HG03025 (cell line): Measurements from ENCODE around the gene MRPL24.
"Not testable (repeated sequence)": the region's sequence is repeated elsewhere in the genome, so short reads cannot be mapped to it uniquely, and the experiment has no call there.

Experiments used
- ATAC-seq: cut with Tn5 transposase; IDR thresholded peaks from one replicate; pipeline ENCODE4 v1.9.1; 2021; ENCODE audit warnings: mild to moderate bottlenecking, moderate library complexity; ENCODE audit not compliant: unreplicated experiment, low FRiP score

The MRPL24 gene

DNA sequence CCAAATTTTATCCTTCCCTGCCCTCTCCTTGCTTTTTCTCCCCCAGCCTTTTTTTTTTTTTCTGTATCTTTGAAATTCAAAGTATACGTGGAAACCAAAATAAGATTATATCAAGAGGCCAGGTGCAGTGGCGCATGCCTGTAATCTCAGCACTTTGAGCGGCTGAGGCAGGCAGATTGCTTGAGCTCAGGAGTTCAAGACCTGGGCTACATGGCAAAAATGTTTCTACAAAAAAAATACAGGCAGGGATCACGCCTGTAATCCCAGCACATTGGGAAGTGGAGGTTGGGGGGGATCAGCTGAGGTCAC, 19.9 kb upstream of the MRPL24 start:
- ATAC-seq = no peak

DNA sequence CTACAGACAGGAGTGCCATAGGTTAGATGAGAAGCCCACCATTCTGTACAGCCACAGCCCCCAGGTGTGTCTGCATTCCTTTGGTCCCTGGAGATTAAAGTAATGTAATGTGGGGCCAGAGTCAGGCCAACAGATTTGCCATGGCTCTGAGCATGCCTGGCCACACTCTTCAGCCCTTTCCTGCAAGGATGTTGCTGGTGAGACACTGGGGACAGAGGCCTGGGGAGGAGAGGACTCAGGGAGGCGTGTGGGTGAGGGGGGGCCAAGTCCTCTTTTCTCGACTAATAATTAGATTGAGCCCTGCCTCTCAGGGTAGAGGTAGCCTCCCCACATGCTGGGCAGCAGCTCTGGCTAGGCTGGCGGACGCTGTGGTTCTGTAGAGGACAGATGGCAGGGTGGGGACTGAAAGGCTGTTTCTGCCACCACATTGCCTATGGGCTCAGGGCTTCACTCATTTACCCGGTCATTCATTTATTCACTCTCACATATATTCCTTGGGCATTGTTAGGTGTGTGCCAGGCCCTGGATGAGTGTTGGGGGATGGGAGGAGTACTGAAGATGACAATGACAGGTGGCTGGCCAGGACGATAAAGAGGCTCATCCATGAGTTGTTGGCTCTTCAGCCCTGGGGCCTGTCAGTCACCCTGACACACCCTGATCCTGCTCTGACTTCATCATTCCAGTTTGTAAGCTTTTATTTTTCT, 19.4 kb upstream of the MRPL24 start:
- ATAC-seq = no peak

DNA sequence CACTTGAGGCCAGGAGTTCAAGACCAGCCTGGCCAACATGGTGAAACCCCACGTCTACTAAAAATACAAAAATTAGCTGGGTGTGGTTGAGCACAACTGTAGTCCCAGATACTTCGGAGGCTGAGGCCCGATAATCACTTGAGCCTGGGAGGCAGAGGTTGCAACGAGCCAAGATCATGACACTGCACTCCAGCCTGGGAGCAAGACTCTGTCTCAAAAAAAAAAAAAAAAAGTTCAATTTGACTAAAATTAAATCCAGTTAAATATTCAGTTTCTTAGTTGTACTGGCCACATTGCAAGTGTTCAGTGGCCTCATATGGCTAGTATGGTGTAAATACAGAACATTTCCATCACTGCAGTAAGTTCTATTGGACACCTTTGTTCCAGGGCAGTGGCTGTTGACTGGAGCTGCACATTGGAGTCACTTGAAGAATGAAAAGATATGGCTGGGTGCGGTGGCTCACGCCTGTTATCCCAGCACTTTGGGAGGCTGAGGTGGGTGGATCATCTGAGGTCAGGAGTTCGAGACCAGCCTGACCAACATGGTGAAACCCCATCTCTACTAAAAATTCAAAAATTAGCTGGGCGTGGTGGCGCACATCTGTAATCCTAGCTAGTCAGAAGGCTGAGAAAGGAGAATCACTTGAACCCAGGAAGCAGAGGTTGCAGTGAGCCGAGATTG, 16.8 kb upstream of the MRPL24 start:
- ATAC-seq = not testable (repeated sequence)

DNA sequence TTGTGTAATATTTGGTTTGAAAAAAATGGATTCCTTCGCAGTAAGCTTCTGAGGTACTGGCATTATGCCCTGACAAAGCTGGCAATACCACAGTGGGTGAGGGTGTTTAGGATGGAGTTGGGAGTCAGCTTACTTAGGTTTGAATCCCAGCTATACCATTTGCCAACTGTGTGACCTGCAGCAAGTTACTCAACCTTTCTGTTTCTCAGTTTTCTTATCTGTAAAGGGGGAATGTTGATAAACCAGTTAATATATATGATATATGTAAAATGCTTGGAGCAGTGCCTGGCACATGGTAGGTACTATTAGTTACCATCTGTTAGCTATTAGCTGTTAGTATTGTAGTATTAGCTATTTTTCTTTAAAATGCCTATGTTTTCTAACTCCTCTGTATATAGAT, 15.5 kb upstream of the MRPL24 start:
- ATAC-seq = no peak

DNA sequence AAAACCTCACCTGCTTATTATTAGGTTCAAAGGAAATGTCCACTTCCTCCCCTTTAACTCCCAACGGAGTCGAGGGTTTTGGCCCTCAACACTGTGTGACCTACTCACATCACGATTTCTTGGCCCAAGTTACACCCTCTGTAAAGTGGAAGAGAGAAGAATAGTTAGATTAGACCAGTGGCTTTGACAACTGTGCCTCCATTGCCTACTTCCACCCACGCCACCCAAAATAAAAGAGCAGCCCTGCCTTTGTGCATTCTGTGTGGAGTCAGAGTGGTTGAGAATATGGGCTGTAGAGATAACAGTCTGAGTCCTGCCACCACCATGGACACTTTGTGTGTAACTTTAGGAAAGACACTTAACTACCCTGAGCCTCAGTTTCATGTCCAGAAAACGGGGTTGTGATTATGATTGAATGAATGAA, 14.7 kb upstream of the MRPL24 start:
- ATAC-seq = no peak

DNA sequence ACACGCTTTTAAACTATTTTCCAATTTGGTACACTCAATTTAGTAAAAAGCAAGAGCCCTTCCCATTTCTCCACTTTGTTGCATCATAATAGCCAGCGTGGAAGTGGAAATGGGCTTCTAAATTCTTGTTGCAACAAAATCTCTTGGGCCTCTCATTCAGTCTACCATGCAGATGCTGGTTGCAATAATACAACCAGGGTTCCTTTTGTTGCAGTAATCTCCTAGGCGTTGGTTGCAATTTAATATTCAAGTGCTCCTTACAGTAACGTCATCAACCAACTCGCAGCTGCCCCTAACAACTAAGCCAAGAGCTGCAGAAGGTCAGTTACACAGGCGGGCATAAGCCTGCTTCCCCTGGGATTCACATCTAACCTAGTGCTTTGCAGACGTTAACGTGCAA, 13.3 kb upstream of the MRPL24 start:
- no peak for ATAC-seq

DNA sequence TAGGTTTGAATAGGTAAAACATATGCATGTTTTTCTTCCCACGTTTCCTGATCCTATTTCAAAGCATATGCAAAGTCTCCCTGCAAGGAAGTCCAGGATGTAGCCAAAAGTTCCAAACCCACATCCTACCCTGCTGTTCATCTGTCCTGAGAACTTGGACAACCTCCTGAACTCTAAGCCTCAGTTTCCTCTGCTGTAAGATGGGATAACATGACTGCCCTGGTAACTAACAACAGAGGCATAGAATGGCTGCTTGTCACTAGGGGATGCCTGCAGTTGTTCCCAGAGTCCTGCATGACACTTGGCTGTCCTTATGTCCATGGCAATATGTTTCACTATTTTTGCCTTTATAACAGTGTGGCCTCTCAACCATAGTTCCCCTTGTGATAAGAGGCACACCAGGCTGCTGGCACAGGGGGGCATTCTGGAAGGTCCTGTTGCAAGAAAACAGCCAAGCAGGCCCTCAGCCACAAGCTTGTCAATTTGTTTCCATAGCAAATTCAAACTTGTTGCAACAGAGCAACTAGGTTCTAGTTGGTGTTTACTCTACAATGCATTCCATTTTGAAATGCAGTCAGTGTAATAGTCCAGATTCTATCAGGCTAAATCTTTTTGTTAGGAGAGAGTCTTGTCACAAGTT, 12.1 kb upstream of the MRPL24 start:
- no peak for ATAC-seq

DNA sequence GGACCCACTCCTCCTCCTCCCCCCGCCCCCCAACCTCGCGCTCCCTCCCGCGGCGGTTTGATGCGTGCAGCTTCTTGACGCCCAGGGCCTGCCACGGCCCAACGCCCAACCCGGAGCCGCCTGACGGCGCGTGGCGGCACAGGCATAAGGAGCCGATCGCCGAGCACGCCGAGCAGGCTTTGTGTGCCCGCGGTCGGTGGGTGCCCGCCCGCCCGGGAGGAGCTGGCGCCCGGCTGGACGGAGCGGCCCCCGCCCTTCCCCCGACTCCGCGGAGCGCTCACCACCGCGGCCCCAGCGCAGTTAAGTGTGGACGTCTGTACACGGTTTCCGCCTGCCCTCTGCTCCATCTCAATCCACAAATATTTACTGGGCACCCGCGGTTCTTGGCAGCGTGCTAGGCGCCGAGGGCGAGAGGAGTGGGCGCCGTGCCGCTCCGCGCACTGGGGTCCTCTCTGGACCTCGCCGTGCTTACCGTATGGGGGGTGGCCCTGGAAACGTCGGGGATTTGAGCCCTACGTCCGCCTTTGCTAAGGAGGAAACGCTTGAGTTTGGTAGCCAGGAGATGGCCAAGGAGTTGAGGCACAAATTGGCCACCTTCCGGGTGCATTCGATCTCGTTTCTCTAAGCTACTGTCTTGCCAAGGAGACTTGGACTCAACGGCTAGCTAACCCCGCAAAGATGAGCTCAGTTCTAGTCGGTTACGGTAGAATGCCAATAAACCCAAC, 11.0 kb upstream of the MRPL24 start:
- peak; percentile 47 for ATAC-seq

DNA sequence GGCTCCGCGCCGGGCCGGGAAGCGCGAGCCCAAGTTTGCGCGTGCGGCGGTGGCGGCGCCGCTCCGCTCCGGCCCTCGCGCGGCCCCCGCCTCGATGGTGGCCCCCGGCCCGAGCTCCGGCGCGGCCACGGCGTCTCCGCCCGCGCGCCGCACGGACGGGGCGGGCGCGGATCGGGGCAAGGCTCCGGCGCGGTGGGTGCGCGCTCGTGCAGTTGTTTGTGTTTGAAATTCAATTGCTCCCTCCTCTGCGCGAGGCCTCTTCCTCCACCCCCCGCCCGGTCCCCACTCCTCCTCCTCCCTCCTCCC, 10.5 kb upstream of the MRPL24 start, which contains the start of gene HDGF:
TSS of gene HDGF (minus strand) at position 225 of the 306 bp plus-strand sequence. CDS start 246 bp downstream, outside the sequence.
- ATAC-seq = peak; percentile 7

DNA sequence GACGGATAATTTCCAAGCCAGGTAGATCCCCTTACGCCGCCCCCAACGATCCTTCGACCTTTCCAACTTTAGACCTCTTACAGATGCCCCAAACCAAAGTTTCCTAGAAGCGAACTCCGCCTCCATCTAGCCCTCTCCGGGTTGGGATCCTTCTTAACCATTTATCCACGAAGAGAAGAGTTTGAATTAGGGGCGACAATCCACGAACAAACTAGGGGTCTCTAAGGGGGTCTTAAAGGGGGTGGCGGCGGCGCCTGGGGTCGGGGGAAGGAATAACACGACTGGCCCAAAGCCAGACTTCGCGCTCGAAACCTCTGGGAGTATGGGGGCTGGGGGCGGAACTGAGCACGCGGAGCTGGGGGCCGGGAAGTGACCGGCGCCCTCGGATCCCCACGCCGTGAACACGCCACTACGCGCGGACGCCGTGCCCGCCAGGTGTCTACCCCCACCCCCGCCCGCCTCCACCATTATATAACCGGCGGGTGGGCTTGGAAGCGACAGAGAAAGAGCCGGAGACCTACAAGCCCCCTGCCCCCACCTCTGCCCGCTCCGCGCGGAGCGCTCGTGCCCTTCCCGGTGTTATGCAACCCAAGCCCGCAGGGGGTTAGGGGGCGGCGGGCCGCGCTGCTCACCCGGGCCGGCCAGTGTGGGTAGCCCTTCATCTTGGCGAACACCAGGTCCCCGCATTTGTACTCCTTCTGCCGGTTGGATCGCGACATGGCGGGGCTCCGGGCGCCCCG, 10.0 kb upstream of the MRPL24 start:
- ATAC-seq = peak; percentile 14

DNA sequence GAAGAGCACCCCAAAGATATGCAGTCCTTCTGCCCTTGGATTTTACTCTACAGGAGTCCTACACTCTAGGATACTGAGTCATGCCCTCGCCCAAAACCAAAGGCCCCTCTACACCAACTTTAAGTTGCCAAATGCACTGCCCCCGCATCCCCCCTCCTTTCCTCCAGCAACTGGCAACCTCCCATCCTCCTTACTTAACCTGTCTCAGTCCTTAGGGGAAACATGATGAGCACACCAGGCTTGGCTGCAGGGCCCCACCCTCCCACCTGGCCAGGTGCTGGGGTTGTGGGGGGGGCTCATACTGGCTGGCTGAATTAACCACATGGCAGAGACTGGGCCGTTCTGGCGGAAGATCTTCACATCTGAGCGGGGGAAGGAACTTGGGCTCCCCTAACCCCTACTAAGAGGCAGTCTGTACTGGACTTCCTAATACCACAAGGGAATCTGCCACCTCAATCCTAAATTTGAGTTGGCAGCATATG, 9.3 kb upstream of the MRPL24 start:
- ATAC-seq = no peak

DNA sequence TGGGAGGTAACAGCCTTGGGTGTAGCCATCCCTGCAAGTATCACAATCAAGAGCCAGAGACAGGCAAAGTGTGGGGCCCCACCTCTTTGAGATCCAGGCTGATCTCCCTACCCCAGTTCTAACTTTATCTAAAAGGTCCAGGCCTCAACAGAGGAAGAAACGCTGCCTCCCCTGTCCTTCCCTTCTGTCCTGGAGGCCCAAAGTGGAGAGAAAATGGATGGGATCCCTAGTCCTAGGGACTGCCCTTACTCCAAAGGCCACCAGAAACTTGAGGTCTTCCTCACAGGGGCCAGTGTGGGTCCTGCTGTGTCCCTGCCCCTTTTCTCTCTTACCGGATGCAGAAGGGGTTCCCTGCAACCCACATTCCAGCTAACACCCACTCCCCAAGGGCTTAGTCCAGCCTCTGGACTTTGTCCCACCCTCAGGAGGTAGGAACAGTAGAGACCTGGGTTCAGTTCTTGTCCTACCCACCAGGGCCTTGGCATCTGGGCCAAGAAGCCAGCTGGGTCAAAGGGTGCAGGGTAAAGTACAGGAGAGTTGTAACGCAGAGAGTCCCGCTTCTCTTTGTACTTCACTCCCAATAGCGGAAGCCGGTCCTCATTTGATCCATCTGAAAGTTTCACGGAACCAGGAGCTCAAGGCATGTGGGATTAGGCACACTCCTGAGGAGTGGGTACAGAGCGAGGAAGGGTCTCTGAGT, 8.7 kb upstream of the MRPL24 start:
- ATAC-seq = no peak

DNA sequence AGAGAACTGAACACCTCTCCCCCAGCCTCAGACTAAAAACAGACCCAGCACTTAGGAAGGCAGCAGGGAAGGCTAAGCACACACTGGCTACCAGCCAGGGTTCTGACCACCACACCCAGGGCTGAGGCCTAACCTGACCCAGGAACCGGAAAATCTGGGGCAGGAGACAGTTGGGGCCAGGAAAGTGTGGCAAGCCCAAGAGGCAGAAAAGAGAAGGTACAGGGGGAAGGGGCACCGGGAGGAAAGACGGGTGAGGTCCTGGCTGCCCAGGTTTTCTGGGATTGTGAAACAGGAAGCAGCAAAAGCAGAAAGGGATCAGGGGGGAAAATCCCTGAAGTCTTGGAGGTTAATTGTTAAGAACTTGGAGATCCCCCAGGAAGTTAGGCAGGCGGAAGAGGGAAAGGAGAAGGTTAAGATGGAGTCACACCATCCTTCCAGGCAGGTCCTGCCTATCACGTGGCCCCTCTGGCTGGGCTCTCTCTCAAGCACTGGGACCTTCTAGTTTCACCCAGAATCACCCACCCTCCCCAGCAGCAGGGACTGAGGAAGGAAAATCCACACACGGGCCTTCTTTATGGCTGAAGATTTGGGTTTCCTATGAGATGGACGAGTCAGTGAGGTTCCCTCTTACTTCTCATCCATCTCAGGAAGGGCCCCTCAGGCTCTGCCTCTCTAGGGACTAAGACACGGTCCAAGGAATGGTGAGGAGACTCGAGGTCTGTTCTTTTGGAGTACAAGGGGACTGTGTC, 8.0 kb upstream of the MRPL24 start:
- no peak for ATAC-seq

DNA sequence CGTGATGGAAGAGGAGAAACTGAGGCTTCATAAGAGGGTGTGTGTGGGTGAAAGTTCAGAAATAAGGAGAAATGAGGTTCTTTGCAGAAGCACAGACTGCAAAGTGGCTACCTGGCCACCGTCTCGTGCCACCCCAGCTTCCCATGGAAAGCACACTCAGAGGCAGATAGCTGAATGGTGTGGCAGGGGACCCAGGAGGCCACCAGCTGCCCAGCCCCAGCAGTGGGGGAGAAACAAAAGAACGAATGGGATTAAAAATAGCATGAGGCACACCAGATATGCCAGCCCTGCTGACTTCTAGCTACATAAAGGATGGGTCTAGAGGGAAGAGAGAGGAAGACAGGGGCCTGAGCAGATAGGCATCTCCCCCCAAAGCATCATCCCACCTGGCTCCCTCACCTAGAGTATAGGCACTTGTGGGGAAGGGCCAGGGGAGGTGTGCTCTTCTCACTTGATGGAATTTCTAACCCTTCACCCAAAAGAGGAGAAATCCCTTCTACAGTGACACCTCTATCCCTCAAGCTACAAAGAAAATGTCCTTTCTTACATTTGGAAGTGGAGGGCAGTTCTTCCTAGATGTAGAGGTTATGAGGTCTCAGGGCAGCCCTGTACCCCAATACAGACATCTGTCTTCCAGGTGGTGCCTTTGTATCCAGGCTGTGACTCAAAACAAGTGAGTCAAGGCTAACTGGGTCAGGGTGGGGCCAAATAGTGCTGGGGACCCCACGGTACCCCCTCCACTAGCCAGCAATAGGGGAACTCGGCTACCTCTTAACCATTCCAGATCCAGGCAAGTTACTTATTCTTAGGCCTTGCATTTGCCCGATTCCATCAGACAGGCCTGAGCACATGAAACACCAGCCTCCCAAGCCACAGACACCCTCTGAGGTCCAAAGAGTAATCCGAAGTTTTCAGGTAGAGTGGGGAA, 7.1 kb upstream of the MRPL24 start:
- ATAC-seq = no peak

DNA sequence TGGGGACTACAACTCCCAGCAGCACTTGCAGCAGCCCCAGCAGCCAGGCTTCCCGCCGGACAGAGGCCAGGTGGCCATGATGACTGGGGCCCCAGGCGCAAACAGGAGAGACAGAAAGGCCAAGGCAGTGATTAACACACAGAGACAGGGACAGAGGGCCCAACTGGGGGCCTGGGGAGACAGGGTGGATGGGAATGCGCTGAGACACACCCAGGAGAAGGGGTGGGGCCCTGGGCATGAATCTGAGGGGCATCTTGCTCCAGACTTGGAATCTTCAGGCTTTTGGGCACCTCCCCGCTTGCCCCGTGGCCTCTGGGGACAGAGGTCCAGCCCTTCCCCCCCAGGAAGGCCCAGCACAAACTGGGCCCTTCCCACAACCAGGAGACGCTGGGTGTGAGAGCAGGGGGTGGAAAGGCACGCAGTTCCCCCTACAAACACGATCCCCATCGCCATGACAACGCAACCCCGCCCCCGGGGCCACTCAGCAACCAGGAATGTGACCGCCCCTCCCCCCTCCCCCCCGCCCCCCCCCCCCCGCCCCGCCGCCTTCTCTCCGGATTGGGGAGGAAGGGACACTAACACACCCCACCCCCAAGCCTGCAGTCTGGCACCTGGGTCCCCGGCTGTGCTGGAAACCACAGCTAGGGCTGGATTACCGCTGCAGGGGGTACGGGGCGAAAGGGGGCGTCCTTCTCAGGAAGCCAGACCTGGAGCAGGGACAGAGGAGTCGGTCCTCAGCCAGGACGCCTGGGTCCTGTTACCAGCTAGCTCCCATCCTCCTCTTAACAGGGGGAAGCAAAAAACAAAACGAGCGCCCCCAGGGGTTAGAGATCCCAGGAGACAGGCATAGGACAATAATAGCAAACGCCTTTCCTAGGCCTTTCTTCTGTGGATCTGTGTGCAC, 6.1 kb upstream of the MRPL24 start:
- ATAC-seq = no peak

DNA sequence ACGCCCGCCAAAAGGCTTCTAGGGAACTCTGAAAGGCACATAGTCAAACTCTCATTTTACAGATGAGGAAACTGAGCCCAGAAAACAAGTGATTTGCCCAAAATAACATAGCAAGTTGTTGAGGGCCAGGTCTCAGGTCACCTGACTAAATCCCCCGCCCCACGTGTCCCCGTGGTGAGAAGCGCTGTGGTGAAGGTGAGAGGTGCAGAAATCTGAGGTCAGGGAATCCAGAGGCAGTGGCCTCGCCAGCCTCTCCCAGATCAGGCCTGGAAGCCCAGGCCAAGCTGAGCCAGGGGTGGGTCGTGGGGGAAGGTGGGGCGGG, 5.5 kb upstream of the MRPL24 start:
- ATAC-seq = no peak

DNA sequence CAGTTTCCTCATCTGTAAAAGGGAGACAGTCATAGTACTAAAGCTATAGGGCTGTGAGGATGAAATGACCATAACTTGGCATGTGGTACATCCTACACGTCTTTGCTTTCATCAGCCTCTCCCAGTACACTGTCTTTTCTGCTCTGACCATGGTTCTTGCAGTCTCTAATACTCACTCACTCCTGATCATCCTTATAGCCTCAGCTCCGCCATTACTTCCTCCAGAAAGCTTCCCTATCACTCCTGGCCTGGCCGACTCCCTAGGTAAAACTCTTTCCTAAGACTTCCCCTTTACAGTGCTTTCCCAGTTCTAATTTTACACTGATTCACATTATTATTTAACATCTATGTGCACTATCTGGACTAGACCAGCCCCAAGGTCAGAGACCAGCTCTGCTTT, 5.0 kb upstream of the MRPL24 start:
- ATAC-seq = no peak
